Measurements from ENCODE around the gene SPRR5. TPM values are rescaled to one million over a fixed set of nuclear protein-coding genes. Genes with fewer than 3 reads are reported as not detected.

SPRR5 gene
- total RNA-seq, 1 experiment from 2014 or later = not detected

GRCh38 chr1:152998476-152998875 lies 51.5 kb downstream of the SPRR5 start:
- H3K79me2 ChIP-seq (ENCODE audit: low read depth) = no peaks in the 10 kb centered on the region
- TF ChIP-seq CTCF (conservative IDR thresholded peaks at IDR 0.05) = no peak
- TF ChIP-seq EZH2 (IDR thresholded peaks at IDR 0.05; ENCODE audit: low read depth) = no peak
- H3K4me2 ChIP-seq = no peak overlapping the region
- POLR2A ChIA-PET (ENCODE audit: unreplicated experiment) = no interaction called here
- CTCF ChIA-PET = no interaction called here
- peaks cover 22% of the 10 kb centered on the region for H3F3A ChIP-seq (ENCODE audit: insufficient read depth, low read depth)
- no peaks in the 10 kb centered on the region for H3K9me3 ChIP-seq (ENCODE audit: insufficient read depth, low read depth)
- no TSS peak for BruUV-seq (replicated peaks)
- peaks cover 35% of the 10 kb centered on the region for H3K4me1 ChIP-seq (replicated peaks; ENCODE audit: insufficient read depth)
- no peak for DNase-seq
- no peaks in the 10 kb centered on the region for H4K20me1 ChIP-seq (ENCODE audit: insufficient read depth)
- no peaks in the 10 kb centered on the region for H3K9me2 ChIP-seq (ENCODE audit: insufficient read depth)
- no peak overlapping the region for H2AFZ ChIP-seq
- no peaks in the 10 kb centered on the region for H3K36me3 ChIP-seq (ENCODE audit: low read depth)
- H3K27ac ChIP-seq = no peak overlapping the region
- no peak overlapping the region for H3K4me3 ChIP-seq
- intact Hi-C loops (cut with micrococcal nuclease; ENCODE audit: unreplicated experiment) = no loop called here
- H3K27me3 ChIP-seq (ENCODE audit: insufficient read depth, low read depth) = no peaks in the 10 kb centered on the region

Other genes starting within 250 kb of the SPRR5 start
- gene LCE2A, start 248.9 kb upstream of the SPRR5 start, total RNA-seq (2021) = not detected in 2 replicates
- not detected in 2 replicates for gene LCE4A, start 239.0 kb upstream of the SPRR5 start, total RNA-seq (2021)
- not detected in 2 replicates for gene KPRP, start 189.2 kb upstream of the SPRR5 start, total RNA-seq (2021)
- gene LCE1F, start 172.1 kb upstream of the SPRR5 start, total RNA-seq (2021) = not detected in 2 replicates
- not detected in 2 replicates for gene LCE1E, start 160.9 kb upstream of the SPRR5 start, total RNA-seq (2021)
- not detected in 2 replicates for gene LCE1D, start 150.5 kb upstream of the SPRR5 start, total RNA-seq (2021)
- gene LCE1C, start 140.6 kb upstream of the SPRR5 start, total RNA-seq (2021) = not detected in 2 replicates
- not detected in 2 replicates for gene LCE1B, start 135.2 kb upstream of the SPRR5 start, total RNA-seq (2021)
- not detected in 2 replicates for gene LCE1A, start 119.7 kb upstream of the SPRR5 start, total RNA-seq (2021)
- not detected in 2 replicates for gene LCE6A, start 104.3 kb upstream of the SPRR5 start, total RNA-seq (2021)
- gene LCE7A, start 87.2 kb upstream of the SPRR5 start, total RNA-seq (2021) = not detected in 2 replicates
- not detected in 2 replicates for gene SMCP, start 68.9 kb upstream of the SPRR5 start, total RNA-seq (2021)
- gene IVL, start 38.7 kb upstream of the SPRR5 start, total RNA-seq (2021) = not detected in 2 replicates
- not detected in 2 replicates for gene SPRR4, start 23.4 kb downstream of the SPRR5 start, total RNA-seq (2021)
- gene SPRR1A, start 36.9 kb downstream of the SPRR5 start, total RNA-seq (2021) = not detected in 2 replicates
- 0.57 TPM in 1 of 2 replicates, not detected in the other for gene SPRR3, start 54.5 kb downstream of the SPRR5 start, total RNA-seq (2021)
- not detected in 2 replicates for gene SPRR1B, start 84.0 kb downstream of the SPRR5 start, total RNA-seq (2021)
- gene SPRR2D, start 93.9 kb downstream of the SPRR5 start, total RNA-seq (2021) = not detected in 2 replicates
- not detected in 2 replicates for gene SPRR2A, start 110.3 kb downstream of the SPRR5 start, total RNA-seq (2021)
- gene SPRR2B, start 124.4 kb downstream of the SPRR5 start, total RNA-seq (2021) = not detected in 2 replicates
- gene SPRR2E, start 147.3 kb downstream of the SPRR5 start, total RNA-seq (2021) = not detected in 2 replicates
- not detected in 2 replicates for gene SPRR2F, start 166.3 kb downstream of the SPRR5 start, total RNA-seq (2021)
- gene SPRR2G, start 203.7 kb downstream of the SPRR5 start, total RNA-seq (2021) = not detected in 2 replicates